ENCODE measurements around the gene FOXA3.

DNA sequence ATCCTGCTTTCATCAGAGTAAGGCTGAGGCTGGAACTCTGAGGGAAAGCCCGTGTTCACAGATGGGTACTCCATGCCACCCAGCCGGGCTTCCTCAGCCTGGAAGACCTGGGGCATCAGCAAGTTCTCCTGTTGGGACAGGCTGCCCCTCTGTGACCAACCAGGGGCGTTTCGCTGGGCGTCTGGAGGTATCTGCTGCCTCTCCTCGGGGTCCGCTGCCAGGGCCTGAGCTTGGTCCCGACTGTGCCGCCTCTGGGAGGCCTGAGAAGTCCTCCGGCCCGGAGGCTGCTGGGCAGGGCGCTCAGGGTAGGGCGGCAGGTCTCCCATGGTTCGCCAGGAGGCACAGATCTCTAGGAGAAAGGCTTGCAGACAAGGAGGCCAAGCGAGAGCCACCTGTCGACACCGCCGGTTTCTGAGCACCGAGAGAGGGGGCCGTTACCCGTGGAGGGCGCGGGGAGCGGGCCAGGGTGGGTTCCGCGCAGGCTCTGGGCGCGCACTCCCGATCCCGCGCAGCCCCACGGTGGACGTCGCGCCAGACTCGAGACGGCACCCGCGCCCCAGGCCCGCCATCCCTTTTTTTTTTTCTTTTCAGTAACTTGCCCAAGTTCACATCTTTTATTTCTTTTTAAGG lies 49.2 kb upstream of the FOXA3 start, which contains the start of gene RSPH6A:
- TF ChIP-seq ZNF274 (IDR thresholded peaks at IDR 0.05; ENCODE audit: low read length) (no peak), ZNF274 (tag by site-specific recombination; IDR thresholded peaks at IDR 0.05; ENCODE audit: borderline replicate concordance) (no peak), ZNF394 (tag by site-specific recombination; IDR thresholded peaks at IDR 0.05; ENCODE audit: borderline replicate concordance) (no peak), KLF10 (tag by site-specific recombination; IDR thresholded peaks at IDR 0.05) (no peak), ZNF561 (tag by site-specific recombination; IDR thresholded peaks at IDR 0.05; ENCODE audit: borderline replicate concordance) (no peak), YY1 (tag by site-specific recombination; IDR thresholded peaks at IDR 0.05) (no peak), ZNF10 (tag by site-specific recombination; IDR thresholded peaks at IDR 0.05) (no peak), ZNF223 (tag by site-specific recombination; IDR thresholded peaks at IDR 0.05) (no peak), MYNN (tag by site-specific recombination; IDR thresholded peaks at IDR 0.05; ENCODE audit: borderline replicate concordance) (no peak), TCF7L2 (IDR thresholded peaks at IDR 0.05; ENCODE audit: borderline replicate concordance, low read depth, low read length) (no peak)
- TF ChIP-seq, protein P1, sequence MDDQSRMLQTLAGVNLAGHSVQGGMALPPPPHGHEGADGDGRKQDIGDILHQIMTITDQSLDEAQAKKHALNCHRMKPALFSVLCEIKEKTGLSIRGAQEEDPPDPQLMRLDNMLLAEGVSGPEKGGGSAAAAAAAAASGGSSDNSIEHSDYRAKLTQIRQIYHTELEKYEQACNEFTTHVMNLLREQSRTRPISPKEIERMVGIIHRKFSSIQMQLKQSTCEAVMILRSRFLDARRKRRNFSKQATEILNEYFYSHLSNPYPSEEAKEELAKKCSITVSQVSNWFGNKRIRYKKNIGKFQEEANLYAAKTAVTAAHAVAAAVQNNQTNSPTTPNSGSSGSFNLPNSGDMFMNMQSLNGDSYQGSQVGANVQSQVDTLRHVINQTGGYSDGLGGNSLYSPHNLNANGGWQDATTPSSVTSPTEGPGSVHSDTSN (CRISPR knock-in tag; IDR thresholded peaks at IDR 0.05) = no peak
- TF ChIP-seq, protein P2, sequence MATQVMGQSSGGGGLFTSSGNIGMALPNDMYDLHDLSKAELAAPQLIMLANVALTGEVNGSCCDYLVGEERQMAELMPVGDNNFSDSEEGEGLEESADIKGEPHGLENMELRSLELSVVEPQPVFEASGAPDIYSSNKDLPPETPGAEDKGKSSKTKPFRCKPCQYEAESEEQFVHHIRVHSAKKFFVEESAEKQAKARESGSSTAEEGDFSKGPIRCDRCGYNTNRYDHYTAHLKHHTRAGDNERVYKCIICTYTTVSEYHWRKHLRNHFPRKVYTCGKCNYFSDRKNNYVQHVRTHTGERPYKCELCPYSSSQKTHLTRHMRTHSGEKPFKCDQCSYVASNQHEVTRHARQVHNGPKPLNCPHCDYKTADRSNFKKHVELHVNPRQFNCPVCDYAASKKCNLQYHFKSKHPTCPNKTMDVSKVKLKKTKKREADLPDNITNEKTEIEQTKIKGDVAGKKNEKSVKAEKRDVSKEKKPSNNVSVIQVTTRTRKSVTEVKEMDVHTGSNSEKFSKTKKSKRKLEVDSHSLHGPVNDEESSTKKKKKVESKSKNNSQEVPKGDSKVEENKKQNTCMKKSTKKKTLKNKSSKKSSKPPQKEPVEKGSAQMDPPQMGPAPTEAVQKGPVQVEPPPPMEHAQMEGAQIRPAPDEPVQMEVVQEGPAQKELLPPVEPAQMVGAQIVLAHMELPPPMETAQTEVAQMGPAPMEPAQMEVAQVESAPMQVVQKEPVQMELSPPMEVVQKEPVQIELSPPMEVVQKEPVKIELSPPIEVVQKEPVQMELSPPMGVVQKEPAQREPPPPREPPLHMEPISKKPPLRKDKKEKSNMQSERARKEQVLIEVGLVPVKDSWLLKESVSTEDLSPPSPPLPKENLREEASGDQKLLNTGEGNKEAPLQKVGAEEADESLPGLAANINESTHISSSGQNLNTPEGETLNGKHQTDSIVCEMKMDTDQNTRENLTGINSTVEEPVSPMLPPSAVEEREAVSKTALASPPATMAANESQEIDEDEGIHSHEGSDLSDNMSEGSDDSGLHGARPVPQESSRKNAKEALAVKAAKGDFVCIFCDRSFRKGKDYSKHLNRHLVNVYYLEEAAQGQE (tag by site-specific recombination; IDR thresholded peaks at IDR 0.05) = no peak
- TF ChIP-seq, protein P3, sequence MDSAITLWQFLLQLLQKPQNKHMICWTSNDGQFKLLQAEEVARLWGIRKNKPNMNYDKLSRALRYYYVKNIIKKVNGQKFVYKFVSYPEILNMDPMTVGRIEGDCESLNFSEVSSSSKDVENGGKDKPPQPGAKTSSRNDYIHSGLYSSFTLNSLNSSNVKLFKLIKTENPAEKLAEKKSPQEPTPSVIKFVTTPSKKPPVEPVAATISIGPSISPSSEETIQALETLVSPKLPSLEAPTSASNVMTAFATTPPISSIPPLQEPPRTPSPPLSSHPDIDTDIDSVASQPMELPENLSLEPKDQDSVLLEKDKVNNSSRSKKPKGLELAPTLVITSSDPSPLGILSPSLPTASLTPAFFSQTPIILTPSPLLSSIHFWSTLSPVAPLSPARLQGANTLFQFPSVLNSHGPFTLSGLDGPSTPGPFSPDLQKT (IDR thresholded peaks at IDR 0.05; ENCODE audit: borderline replicate concordance, low read depth, low read length) = no peak
- TF ChIP-seq, protein P4, sequence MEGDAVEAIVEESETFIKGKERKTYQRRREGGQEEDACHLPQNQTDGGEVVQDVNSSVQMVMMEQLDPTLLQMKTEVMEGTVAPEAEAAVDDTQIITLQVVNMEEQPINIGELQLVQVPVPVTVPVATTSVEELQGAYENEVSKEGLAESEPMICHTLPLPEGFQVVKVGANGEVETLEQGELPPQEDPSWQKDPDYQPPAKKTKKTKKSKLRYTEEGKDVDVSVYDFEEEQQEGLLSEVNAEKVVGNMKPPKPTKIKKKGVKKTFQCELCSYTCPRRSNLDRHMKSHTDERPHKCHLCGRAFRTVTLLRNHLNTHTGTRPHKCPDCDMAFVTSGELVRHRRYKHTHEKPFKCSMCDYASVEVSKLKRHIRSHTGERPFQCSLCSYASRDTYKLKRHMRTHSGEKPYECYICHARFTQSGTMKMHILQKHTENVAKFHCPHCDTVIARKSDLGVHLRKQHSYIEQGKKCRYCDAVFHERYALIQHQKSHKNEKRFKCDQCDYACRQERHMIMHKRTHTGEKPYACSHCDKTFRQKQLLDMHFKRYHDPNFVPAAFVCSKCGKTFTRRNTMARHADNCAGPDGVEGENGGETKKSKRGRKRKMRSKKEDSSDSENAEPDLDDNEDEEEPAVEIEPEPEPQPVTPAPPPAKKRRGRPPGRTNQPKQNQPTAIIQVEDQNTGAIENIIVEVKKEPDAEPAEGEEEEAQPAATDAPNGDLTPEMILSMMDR (tag by site-specific recombination; IDR thresholded peaks at IDR 0.05) = no peak

Data from HEK293 (cell line).